ENCODE results near the gene NKAIN2.

The NKAIN2 gene

GRCh38 chr6:124622351-124622750 lies 818.7 kb downstream of the NKAIN2 start:
- POLR2A ChIA-PET: no interaction called here
- H3K36me3 ChIP-seq (ENCODE audit: control insufficient read depth in 2 of 2, insufficient read depth in 1 of 2, low read length in 2 of 2): no peaks in the 10 kb centered on the region
- no peaks in the 10 kb centered on the region for H3K4me1 ChIP-seq (ENCODE audit: control insufficient read depth, insufficient read depth, low read length)
- CTCF ChIA-PET: no interaction called here
- TF ChIP-seq ZNF266 (tag by site-specific recombination; IDR thresholded peaks at IDR 0.05; ENCODE audit: low read depth): no peak
- TF ChIP-seq ZNF239 (tag by site-specific recombination; IDR thresholded peaks at IDR 0.05): no peak
- no peak for TF ChIP-seq BCL11B (tag by site-specific recombination; IDR thresholded peaks at IDR 0.05; ENCODE audit: low read depth)
- TF ChIP-seq GLIS2 (tag by site-specific recombination; IDR thresholded peaks at IDR 0.05): no peak
- no peak for TF ChIP-seq ZNF660 (tag by site-specific recombination; IDR thresholded peaks at IDR 0.05)
- TF ChIP-seq HOXD13 (CRISPR knock-in tag; IDR thresholded peaks at IDR 0.05; ENCODE audit: borderline replicate concordance): no peak
- TF ChIP-seq ZBTB17 (tag by site-specific recombination; IDR thresholded peaks at IDR 0.05): no peak
- TF ChIP-seq GLI4 (tag by site-specific recombination; IDR thresholded peaks at IDR 0.05): no peak
- no peak for TF ChIP-seq ZNF639 (tag by site-specific recombination; IDR thresholded peaks at IDR 0.05)
- TF ChIP-seq ZNF280C (tag by site-specific recombination; IDR thresholded peaks at IDR 0.05): no peak
- no peak for TF ChIP-seq ZNF518A (tag by site-specific recombination; conservative IDR thresholded peaks at IDR 0.05; ENCODE audit: low read depth)
- no peak for TF ChIP-seq ZNF645 (tag by site-specific recombination; IDR thresholded peaks at IDR 0.05)
- no peak for TF ChIP-seq ZNF394 (tag by site-specific recombination; IDR thresholded peaks at IDR 0.05; ENCODE audit: borderline replicate concordance)
- no peak for TF ChIP-seq ZNF114 (tag by site-specific recombination; IDR thresholded peaks at IDR 0.05)
- no peak for TF ChIP-seq ELK4 (IDR thresholded peaks at IDR 0.05; ENCODE audit: borderline replicate concordance, low read depth, low read length)
- TF ChIP-seq PRDM10 (tag by site-specific recombination; IDR thresholded peaks at IDR 0.05): no peak
- no peak for TF ChIP-seq ZNF629 (tag by site-specific recombination; IDR thresholded peaks at IDR 0.05)
- no peak for TF ChIP-seq ZNF26 (tag by site-specific recombination; IDR thresholded peaks at IDR 0.05)
- no peak for TF ChIP-seq ZNF169 (tag by site-specific recombination; IDR thresholded peaks at IDR 0.05)
- TF ChIP-seq ZNF549 (tag by site-specific recombination; IDR thresholded peaks at IDR 0.05): no peak
- no peaks in the 10 kb centered on the region for H3K9me3 ChIP-seq (ENCODE audit: control insufficient read depth, insufficient read depth, low read depth, low read length)
- H3K27ac ChIP-seq (ENCODE audit: extremely low read depth, low read depth, low read length): no peak overlapping the region
- no peak overlapping the region for H3K4me3 ChIP-seq (ENCODE audit: low read depth, low read length)
